ENCODE data around the gene RGS9. TPM values are rescaled to one million over a fixed set of nuclear protein-coding genes. Genes with fewer than 3 reads are reported as not detected.

RGS9 gene
- total RNA-seq, 1 experiment from 2014 or later: 1.8 TPM

DNA sequence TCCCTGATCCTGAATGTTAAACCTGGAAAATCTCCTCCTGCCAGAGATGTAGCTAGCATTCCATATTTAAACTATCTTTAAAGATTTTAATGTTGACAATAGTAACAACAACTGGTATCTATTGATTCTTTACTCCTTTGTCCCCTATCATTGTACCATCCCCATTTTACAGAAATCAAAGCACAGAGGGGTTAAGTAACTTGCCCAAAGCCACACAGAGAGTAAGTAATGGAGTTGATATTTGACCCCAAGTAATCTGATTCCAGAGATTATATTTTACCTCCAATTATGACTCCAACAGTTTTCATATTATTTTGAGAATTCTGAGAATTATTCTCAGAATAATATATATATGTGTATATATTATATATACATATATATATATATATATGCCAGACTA is 37.7 kb upstream of the RGS9 start:
- POLR2A ChIA-PET (ENCODE audit: low non-redundant PET): no interaction called here

DNA sequence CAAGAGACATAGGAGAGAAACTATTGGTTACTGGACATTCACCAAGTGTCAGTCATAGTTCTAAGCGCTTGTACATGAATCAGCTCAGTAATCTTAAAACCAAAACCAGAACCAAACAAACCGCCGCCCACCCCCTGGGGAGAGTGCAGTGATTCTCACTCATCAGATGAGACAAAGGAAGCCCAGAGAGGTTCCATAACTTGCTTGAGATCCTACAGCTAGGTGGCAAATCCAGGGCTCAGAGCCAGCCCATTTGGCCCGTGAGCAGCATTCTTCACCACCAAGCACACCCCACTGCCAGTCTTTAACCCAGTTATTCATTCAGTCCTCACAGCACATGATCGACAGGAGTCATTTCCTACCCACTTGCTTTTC is 37.2 kb upstream of the RGS9 start:
- Histone ChIP-seq H3K4me3 (ENCODE audit: low read depth, low read length, poor library complexity, severe bottlenecking) (peak overlapping the region; percentile 50), H3K27me3 (replicated peaks; ENCODE audit: insufficient read depth, low read depth, low read length, poor library complexity) (no peaks in the 10 kb centered on the region), H3K36me3 (ENCODE audit: insufficient read depth, low read length, poor library complexity, severe bottlenecking) (no peaks in the 10 kb centered on the region), H3K9me3 (ENCODE audit: low read depth, low read length, poor library complexity, severe bottlenecking) (no peaks in the 10 kb centered on the region), H3K4me1 (ENCODE audit: insufficient read depth, low read length, poor library complexity, severe bottlenecking) (no peaks in the 10 kb centered on the region), H3K27ac (ENCODE audit: low read depth, low read length, poor library complexity, severe bottlenecking) (no peak overlapping the region)
- DNase-seq (ENCODE audit: low spot score): peak; percentile 33
- CTCF ChIA-PET: interaction anchor here (0.6 to 1.6 kb wide), 6 partner anchors 8 to 191 kb away, joined by 3 to 5 read pairs (median 3); no protein-coding TSS in a partner anchor
- intact Hi-C loops (cut with micrococcal nuclease; ENCODE audit: unreplicated experiment): no loop called here
- no TSS peak for BruUV-seq (replicated peaks)
- POLR2A ChIA-PET (ENCODE audit: low non-redundant PET): no interaction called here
- no peak for TF ChIP-seq EZH2 (IDR thresholded peaks at IDR 0.05; ENCODE audit: borderline replicate concordance, low read depth, low read length, poor library complexity, severe bottlenecking)
- TF ChIP-seq, protein P1, sequence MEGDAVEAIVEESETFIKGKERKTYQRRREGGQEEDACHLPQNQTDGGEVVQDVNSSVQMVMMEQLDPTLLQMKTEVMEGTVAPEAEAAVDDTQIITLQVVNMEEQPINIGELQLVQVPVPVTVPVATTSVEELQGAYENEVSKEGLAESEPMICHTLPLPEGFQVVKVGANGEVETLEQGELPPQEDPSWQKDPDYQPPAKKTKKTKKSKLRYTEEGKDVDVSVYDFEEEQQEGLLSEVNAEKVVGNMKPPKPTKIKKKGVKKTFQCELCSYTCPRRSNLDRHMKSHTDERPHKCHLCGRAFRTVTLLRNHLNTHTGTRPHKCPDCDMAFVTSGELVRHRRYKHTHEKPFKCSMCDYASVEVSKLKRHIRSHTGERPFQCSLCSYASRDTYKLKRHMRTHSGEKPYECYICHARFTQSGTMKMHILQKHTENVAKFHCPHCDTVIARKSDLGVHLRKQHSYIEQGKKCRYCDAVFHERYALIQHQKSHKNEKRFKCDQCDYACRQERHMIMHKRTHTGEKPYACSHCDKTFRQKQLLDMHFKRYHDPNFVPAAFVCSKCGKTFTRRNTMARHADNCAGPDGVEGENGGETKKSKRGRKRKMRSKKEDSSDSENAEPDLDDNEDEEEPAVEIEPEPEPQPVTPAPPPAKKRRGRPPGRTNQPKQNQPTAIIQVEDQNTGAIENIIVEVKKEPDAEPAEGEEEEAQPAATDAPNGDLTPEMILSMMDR (conservative IDR thresholded peaks at IDR 0.05; ENCODE audit: low read depth, low read length): no peak

More for the DNA sequence above, 37.7 kb upstream of the RGS9 start:
- H3K27ac ChIP-seq (ENCODE audit: low read depth, low read length, poor library complexity, severe bottlenecking): no peak overlapping the region
- no peaks in the 10 kb centered on the region for H3K27me3 ChIP-seq (replicated peaks; ENCODE audit: insufficient read depth, low read depth, low read length, poor library complexity)
- TF ChIP-seq EZH2 (IDR thresholded peaks at IDR 0.05; ENCODE audit: borderline replicate concordance, low read depth, low read length, poor library complexity, severe bottlenecking): no peak
- TF ChIP-seq, protein P1 (conservative IDR thresholded peaks at IDR 0.05; ENCODE audit: low read depth, low read length): no peak
- H3K4me1 ChIP-seq (ENCODE audit: insufficient read depth, low read length, poor library complexity, severe bottlenecking): no peaks in the 10 kb centered on the region
- CTCF ChIA-PET: interaction anchor here (1.6 kb wide), 1 partner anchor 17 kb away, joined by 3 read pairs; no protein-coding TSS in a partner anchor
- no peak for DNase-seq (ENCODE audit: low spot score)
- BruUV-seq (replicated peaks): no TSS peak
- no peak overlapping the region for H3K4me3 ChIP-seq (ENCODE audit: low read depth, low read length, poor library complexity, severe bottlenecking)
- intact Hi-C loops (cut with micrococcal nuclease; ENCODE audit: unreplicated experiment): no loop called here
- H3K9me3 ChIP-seq (ENCODE audit: low read depth, low read length, poor library complexity, severe bottlenecking): no peaks in the 10 kb centered on the region
- no peaks in the 10 kb centered on the region for H3K36me3 ChIP-seq (ENCODE audit: insufficient read depth, low read length, poor library complexity, severe bottlenecking)

DNA sequence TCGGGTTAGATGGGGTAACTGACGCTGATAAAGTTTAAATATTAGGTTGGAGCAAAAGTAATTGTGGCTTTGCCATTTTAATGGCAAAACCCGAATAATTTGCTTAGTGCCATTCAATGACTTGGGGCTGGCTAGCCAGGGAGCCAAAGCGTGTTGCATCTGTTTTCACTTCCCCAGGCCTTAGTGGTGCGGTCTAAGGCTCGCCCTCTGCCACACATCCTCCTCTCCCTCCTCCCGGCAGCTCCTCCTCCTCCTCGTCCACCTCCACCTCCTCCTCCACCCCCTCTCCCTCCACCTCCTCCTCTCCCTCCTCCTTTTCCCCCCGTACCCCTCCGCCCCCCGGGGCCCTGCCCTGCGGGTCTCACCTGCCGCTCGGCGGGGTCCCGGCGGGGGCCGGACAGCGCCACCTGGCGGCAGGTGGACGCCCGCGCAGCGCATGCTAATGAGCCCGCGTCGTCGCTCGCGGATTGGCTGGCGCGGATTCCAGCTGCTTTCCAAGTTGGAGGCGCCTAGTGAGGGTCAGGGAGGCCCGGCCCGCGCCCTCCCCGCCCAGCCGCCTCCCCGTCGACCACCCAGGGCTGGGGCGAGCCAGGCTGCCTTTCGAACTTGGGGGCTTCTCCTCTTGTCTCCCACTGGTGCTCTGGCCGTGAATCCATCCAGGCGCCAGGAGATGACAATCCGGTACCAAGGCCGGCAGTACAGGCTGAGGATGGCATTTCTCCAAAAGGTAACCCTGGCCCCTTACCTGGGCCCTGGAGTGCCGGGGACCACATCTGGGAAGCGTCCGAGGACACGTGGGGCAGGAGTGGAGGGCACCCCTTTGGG is 36.6 kb upstream of the RGS9 start:
- peak; percentile 77 for DNase-seq (ENCODE audit: low spot score)

More for the DNA sequence above, 36.6 kb upstream of the RGS9 start:
- TF ChIP-seq, protein P1 (conservative IDR thresholded peaks at IDR 0.05; ENCODE audit: low read depth, low read length): peak; percentile 84
- no peak for TF ChIP-seq EZH2 (IDR thresholded peaks at IDR 0.05; ENCODE audit: borderline replicate concordance, low read depth, low read length, poor library complexity, severe bottlenecking)
- intact Hi-C loops (cut with micrococcal nuclease; ENCODE audit: unreplicated experiment): no loop called here
- Histone ChIP-seq H3K27me3 (replicated peaks; ENCODE audit: insufficient read depth, low read depth, low read length, poor library complexity) (no peaks in the 10 kb centered on the region), H3K4me3 (ENCODE audit: low read depth, low read length, poor library complexity, severe bottlenecking) (peak overlapping the region; percentile 50), H3K27ac (ENCODE audit: low read depth, low read length, poor library complexity, severe bottlenecking) (no peak overlapping the region), H3K4me1 (ENCODE audit: insufficient read depth, low read length, poor library complexity, severe bottlenecking) (no peaks in the 10 kb centered on the region), H3K36me3 (ENCODE audit: insufficient read depth, low read length, poor library complexity, severe bottlenecking) (no peaks in the 10 kb centered on the region), H3K9me3 (ENCODE audit: low read depth, low read length, poor library complexity, severe bottlenecking) (no peaks in the 10 kb centered on the region)
- CTCF ChIA-PET: interaction anchor here (0.6 to 1.6 kb wide), 13 partner anchors 8 to 545 kb away, joined by 3 to 14 read pairs (median 4); no protein-coding TSS in a partner anchor
- POLR2A ChIA-PET (ENCODE audit: low non-redundant PET): no interaction called here
- BruUV-seq (replicated peaks): no TSS peak
